Neural cell (in vitro differentiated cells): ENCODE measurements around the gene TM9SF1.

Experiments
- EP300 ChIP-seq: fragments of 450-650 bp; conservative IDR thresholded peaks from 2 replicates; pipeline ENCODE4 v1.6.1; 2014; ENCODE audit warnings: antibody characterized with exemption, mild to moderate bottlenecking, moderate library complexity; ENCODE audit not compliant: poor library complexity, severe bottlenecking
- EZH2 ChIP-seq: fragments of 200-600, 300-800 bp; shearing (Covaris generic), sonication (generic); IDR thresholded peaks from 2 replicates; pipeline ENCODE4 v1.6.1; 2014; ENCODE audit warnings: antibody characterized with exemption, low read length, borderline replicate concordance, mild to moderate bottlenecking; ENCODE audit not compliant: insufficient read depth, poor library complexity, severe bottlenecking
- POLR2AphosphoS5 ChIP-seq: IDR thresholded peaks from 2 replicates; pipeline ENCODE4 v1.6.1; 2012
- RAD21 ChIP-seq: fragments of 450-650 bp; conservative IDR thresholded peaks from 2 replicates; pipeline ENCODE4 v1.6.1; 2014; ENCODE audit warnings: antibody characterized with exemption, mild to moderate bottlenecking, moderate library complexity
- SMC3 ChIP-seq: fragments of 450-650 bp; conservative IDR thresholded peaks from 2 replicates; pipeline ENCODE4 v1.6.1; 2014; ENCODE audit warnings: antibody characterized with exemption, mild to moderate bottlenecking, moderate library complexity; ENCODE audit not compliant: poor library complexity
- TAF1 ChIP-seq: IDR thresholded peaks from 2 replicates; pipeline ENCODE4 v1.6.1; 2012; ENCODE audit warnings: low read depth
- TF ChIP-seq, protein P1 (sequence below): fragments of 450-650 bp; IDR thresholded peaks from 2 replicates; pipeline ENCODE4 v1.5.1; 2014; ENCODE audit warnings: antibody characterized with exemption, mild to moderate bottlenecking, moderate library complexity; ENCODE audit not compliant: poor library complexity, severe bottlenecking
- TF ChIP-seq, protein P2 (sequence below): IDR thresholded peaks from 2 replicates; pipeline ENCODE4 v1.6.1; 2012; ENCODE audit warnings: borderline replicate concordance

DNA sequence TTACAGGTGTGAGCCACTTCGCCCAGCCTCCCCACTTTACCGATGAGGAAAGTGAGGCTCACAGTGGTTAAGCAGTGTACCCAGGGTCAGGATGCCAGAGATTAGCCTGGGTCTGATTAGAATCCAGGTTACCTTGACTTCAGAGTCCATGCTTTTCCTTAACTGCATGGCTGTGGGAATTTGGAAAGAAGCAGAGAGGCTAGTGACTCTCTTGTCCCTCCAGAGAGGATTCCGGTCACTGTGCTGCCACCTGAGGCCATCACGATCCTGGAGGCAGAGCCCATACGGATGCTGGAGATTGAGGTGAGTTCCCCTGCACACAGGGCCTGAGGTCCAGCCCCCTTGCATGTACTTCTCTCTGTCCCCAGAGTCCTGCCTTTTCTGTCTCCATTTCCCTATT lies 18.6 kb downstream of the TM9SF1 start:
- TF ChIP-seq, protein P1, sequence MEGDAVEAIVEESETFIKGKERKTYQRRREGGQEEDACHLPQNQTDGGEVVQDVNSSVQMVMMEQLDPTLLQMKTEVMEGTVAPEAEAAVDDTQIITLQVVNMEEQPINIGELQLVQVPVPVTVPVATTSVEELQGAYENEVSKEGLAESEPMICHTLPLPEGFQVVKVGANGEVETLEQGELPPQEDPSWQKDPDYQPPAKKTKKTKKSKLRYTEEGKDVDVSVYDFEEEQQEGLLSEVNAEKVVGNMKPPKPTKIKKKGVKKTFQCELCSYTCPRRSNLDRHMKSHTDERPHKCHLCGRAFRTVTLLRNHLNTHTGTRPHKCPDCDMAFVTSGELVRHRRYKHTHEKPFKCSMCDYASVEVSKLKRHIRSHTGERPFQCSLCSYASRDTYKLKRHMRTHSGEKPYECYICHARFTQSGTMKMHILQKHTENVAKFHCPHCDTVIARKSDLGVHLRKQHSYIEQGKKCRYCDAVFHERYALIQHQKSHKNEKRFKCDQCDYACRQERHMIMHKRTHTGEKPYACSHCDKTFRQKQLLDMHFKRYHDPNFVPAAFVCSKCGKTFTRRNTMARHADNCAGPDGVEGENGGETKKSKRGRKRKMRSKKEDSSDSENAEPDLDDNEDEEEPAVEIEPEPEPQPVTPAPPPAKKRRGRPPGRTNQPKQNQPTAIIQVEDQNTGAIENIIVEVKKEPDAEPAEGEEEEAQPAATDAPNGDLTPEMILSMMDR = no peak
- TF ChIP-seq EZH2 = no peak
- TF ChIP-seq POLR2AphosphoS5 = no peak
- TF ChIP-seq EP300 = no peak
- TF ChIP-seq SMC3 = no peak
- TF ChIP-seq, protein P2, sequence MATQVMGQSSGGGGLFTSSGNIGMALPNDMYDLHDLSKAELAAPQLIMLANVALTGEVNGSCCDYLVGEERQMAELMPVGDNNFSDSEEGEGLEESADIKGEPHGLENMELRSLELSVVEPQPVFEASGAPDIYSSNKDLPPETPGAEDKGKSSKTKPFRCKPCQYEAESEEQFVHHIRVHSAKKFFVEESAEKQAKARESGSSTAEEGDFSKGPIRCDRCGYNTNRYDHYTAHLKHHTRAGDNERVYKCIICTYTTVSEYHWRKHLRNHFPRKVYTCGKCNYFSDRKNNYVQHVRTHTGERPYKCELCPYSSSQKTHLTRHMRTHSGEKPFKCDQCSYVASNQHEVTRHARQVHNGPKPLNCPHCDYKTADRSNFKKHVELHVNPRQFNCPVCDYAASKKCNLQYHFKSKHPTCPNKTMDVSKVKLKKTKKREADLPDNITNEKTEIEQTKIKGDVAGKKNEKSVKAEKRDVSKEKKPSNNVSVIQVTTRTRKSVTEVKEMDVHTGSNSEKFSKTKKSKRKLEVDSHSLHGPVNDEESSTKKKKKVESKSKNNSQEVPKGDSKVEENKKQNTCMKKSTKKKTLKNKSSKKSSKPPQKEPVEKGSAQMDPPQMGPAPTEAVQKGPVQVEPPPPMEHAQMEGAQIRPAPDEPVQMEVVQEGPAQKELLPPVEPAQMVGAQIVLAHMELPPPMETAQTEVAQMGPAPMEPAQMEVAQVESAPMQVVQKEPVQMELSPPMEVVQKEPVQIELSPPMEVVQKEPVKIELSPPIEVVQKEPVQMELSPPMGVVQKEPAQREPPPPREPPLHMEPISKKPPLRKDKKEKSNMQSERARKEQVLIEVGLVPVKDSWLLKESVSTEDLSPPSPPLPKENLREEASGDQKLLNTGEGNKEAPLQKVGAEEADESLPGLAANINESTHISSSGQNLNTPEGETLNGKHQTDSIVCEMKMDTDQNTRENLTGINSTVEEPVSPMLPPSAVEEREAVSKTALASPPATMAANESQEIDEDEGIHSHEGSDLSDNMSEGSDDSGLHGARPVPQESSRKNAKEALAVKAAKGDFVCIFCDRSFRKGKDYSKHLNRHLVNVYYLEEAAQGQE = no peak
- no peak for TF ChIP-seq TAF1
- TF ChIP-seq RAD21 = no peak
